ENCODE data around the gene FXYD4.
"Not testable (repeated sequence)": the region's sequence is repeated elsewhere in the genome, so short reads cannot be mapped to it uniquely, and the experiment has no call there.

Gene FXYD4, protein sequence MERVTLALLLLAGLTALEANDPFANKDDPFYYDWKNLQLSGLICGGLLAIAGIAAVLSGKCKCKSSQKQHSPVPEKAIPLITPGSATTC

DNA sequence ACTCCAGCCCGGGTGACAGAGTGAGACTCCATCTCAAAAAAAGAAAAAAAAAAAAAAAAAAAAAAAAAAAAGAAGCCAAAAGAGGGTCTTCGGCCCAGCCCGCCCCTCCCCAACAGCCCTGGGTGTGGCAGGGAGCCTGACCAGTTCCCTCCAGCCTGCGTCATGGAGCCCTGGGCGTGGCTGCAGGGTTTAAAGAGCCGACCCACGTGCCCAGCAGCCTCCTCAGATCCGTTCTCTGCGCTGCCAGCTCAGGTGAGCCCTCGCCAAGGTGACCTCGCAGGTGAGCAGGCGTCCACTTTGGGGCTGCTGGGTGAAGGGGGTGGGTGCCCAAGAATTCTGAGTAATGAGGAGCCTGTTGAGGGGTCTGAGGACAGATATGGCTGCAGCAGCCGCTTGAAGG lies at the start of gene FXYD4:
Gene FXYD4, plus strand, starts transcription at position 219 of the 400 bp plus-strand sequence. CDS start 2,111 bp downstream, outside the sequence.
- no peak for FAIRE-seq

DNA sequence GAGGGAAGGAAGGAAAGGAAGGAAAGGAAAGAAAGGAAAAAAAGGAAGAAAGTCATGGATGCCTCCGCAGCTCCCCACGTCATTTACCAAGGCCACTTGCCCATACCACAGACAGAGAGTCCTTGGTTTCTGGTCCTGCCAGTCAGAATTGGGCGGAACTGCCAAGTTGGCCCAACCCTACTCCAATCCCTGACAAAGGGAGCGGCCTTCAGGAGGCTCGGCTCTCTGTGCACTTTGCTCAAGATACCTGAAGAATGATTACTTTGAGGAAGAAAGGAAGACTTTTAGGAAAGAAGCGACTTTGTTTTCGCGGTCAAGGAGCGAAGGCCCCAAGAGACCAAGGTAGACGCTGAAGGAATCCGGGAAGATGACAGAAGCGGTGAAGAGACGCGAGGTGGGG lies 49.1 kb upstream of the FXYD4 start:
- no peak for FAIRE-seq

GRCh38 chr10:43322769-43323168 lies 48.7 kb upstream of the FXYD4 start:
- no peak for FAIRE-seq

- FAIRE-seq, result no peak
These were observed 48.2 kb upstream of the FXYD4 start for GRCh38 chr10:43323245-43323644.

GRCh38 chr10:43324876-43325275 lies 46.6 kb upstream of the FXYD4 start:
- no peak for FAIRE-seq

DNA sequence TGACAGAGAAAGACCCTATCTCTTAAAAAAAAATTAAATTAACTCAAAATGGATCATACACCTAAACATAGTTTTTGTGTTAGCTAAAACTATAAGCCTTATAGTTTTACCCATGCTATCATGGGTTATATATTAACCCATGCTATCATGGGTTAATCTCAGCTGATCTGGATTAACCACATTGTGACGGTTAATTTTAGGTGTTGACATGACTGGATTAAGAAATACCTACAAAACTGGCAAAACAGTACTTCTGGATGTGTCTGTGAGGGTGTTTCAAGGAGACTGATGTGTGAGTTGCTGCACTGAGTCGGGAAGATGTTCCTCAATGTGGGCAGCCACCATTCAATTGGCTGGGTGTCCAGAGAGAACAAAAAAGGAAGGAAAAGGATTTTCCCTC lies 44.3 kb upstream of the FXYD4 start:
- FAIRE-seq, result no peak

DNA sequence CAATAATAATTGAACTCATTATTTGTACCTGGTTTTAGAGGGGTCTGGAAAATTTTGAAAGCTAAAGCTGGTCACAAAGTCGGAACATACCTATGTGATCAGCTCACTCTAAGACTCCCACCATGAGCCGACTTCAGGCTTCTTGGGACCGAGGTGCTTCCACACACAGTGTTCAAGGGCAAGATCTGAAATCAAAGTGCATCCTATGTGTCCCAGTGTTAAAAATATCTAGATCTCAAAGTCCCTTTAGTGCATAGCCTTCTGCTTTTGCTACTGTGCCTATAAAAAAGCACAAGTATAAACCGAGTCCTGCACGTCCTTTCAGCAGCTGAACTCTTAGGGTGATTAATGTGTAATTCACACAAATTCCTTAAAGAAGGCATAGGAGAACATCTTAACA lies 43.5 kb upstream of the FXYD4 start:
- FAIRE-seq, result no peak

GRCh38 chr10:43328810-43329209 lies 42.6 kb upstream of the FXYD4 start:
- FAIRE-seq, result not testable (repeated sequence)

DNA sequence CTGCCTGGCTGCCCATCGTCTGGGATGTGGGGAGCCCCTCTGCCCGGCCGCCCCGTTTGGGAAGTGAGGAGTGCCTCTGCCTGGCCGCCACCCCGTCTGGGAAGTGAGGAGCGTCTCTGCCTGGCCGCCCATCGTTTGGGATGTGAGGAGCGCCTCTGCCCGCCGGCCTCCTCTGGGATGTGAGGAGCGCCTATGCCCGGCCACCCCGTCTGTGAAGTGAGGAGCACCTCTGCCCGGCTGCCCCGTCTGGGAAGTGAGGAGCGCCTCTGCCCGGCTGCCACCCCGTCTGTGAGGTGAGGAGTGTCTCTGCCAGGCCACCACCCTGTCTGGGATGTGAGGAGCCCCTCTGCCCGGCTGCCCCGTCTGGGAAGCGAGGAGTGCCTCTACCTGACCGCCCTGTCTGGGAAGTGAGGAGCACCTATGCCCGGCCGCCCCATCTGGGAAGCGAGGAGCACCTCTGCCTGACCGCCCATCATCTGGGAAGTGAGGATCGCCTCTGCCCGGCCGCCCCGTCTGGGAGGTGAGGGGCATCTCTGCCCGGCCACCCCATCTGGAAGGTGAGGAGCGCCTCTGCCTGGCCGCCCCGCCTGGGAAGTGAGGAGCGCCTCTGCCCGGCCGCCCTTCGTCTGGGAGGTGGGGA lies 42.1 kb upstream of the FXYD4 start:
- FAIRE-seq, result not testable (repeated sequence)

- not testable (repeated sequence) for FAIRE-seq
These were observed 41.2 kb upstream of the FXYD4 start for GRCh38 chr10:43330049-43330823.

DNA sequence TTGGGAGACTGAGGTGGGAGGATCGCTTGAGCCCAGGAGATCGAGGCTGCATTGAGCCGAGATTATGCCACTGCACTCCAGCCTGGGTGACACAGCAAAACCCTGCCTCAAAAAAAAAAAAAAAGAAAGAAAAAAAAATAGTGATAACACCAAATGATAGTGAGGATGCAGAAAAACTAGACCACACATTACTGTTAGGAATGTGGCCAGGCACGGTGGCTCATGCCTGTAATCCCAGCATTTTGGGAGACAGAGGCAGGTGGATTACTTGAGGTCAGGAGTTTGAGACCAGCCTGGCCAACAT lies 40.7 kb upstream of the FXYD4 start:
- FAIRE-seq, result not testable (repeated sequence)

DNA sequence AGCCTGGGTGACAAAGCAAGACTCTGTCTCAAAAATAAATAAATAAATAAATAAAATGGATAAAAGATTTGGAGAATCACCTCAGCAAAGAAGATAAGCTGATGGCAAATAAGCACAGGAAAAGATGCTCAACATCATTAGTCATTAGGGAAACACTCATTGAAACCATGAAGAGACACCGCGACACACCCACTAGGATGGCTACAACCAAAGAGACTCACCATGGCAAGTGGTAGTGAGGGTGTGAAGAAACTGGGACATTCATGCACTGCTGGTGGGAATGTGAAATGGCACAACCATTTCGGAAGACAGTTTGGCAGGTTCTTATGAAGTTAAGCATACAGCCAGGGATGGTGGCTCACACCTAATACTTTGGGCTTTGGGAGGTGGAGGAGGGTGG lies 37.8 kb upstream of the FXYD4 start:
- FAIRE-seq, result no peak

GRCh38 chr10:43336061-43336460 lies 35.4 kb upstream of the FXYD4 start:
- no peak for FAIRE-seq

DNA sequence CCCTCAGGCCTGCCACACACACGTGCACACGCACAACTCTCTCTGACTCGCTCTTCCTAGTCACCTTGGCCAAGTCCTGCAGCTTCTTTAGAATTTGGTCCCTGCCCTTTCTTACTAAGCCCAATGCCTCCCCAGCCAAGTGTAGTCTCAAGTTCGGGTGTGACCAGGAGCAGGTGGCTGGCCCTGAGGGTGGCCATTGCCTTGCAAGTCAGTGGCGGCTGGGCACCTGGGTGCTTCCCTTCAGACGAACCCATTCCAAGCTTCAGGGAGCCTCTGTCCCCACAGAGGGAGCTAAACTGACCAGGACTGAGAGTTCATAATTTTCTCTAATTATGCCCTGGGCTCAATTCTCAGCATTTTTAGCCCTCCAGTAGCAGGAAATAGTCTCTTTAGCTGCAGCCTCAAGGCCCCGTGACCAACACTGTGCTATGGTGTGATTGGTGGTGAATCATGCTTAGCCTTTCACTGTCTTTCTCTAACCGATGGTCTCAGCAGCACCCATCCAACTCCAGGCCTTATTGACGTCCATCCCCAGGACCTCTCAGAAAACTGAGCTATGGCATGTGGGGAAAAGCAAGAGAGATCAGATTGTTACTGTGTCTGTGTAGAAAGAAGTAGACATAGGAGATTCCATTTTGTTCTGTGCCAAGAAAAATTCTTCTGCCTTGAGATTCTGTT lies 34.7 kb upstream of the FXYD4 start:
- FAIRE-seq, result no peak

- not testable (repeated sequence) for FAIRE-seq
These were observed 33.9 kb upstream of the FXYD4 start for GRCh38 chr10:43337536-43337935.

- no peak for FAIRE-seq
These were observed 33.3 kb upstream of the FXYD4 start for GRCh38 chr10:43338117-43338516.

DNA sequence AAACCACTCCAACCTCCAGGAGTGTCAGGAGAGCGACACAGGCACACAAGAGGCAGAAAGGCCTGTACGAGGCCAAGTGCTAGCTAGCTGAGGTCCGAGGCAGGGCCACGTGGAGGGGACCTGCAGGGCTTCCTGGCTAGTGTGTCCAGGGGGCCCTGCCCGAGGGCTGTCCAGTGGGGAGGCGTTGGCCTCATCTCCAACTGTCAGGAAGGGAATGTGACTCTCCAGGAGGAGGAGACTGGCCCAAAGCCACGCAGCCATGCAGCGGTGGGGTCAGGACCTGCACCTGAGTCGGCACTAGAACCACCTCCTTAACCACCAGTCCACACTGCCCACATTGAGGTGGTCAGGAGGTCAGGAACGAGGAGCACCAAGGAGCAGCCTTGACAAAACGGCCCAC lies 32.3 kb upstream of the FXYD4 start:
- FAIRE-seq, result no peak

GRCh38 chr10:43340101-43340500 lies 31.3 kb upstream of the FXYD4 start:
- no peak for FAIRE-seq

DNA sequence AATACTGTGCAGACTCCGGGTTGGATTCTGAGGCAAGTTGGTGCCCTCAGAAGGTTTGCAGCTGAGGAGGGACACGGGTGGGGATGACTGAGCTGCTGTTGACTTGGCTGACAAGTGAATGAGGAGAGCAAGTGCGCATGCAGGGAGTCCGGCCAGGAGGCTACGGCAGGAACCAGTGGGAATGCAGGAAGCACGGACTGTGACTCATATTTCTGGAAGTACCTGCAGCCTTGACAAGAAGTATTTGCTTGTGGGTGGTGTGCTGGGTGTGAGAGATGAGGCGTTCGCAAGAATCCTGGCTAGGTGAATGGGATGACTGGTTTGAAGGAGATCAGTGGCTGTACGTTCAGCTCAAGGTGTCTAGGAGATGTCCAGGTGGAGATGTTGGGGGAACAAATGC lies 30.8 kb upstream of the FXYD4 start:
- FAIRE-seq, result no peak

- FAIRE-seq, result no peak
These were observed 30.0 kb upstream of the FXYD4 start for GRCh38 chr10:43341450-43341849.

- no peak for FAIRE-seq
These were observed 28.9 kb upstream of the FXYD4 start for GRCh38 chr10:43342279-43343125.

GRCh38 chr10:43343126-43343525 lies 28.3 kb upstream of the FXYD4 start:
- no peak for FAIRE-seq

- no peak for FAIRE-seq
These were observed 27.4 kb upstream of the FXYD4 start for GRCh38 chr10:43344051-43344450.

Data from A204.1 (cell line).